Measurements from ENCODE around the gene MFSD6L.
A peak's percentile ranks its signal among the peaks of the same experiment; 100 is the strongest.

The MFSD6L gene

DNA sequence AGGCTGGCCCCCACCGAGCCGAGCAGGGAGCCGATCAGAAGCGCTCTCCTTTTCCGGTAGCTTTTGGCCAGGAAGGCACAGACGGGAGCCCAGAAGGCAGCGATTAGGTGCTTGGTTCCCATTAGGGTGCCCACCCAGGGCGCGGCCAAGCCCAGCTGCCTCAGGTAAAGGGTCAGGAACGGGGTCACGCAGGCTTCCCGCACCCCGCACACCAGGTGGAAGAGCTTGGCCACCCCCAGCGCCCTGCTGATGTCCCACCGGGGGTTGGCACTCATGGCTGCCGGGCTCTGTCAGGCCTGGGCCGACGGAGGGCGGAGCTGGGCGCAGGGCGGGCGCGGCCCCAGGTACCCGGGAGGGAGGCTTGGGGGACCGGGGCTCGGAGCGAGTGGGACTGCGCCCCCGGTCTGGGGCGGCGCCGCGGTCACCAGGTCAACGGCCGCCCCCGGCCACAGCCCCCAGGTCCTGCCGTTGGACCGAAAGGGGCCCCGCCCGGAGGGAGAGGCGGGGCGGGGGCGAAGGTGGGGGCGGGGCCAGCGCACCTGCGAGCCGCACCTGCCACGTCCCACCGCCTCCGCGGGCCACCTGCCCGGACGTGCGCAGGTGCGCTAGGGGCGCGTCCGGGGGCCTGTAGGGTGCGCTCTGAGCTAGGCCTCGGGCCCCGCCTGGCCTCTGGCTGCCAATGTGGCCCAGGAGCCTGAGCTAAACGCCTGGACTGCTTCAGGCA is at the start of gene MFSD6L:
TSS of gene MFSD6L (minus strand) at position 520 of the 724 bp plus-strand sequence. CDS start at position 275, 245 bp downstream.
- no peak for DNase-seq

DNA sequence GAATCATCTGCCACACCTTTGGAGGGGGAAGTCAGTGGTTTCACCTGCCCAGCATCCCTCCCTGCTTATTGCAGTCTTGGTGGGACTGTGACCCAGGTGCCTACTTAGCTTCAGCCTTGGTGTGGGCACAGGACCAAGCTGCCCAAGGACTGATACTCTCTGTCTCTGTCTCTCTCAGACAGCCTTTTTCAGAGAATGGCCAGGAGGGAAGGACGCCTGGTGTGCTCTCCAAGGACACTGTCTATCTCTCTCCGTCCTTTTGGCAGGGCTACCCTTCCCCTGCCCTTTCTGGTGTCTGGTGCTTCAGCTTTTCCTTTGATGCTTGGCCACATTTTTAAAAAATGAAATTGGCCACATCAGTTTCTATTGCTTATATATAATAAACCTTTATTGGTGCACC is 48.7 kb upstream of the MFSD6L start:
- no peak for DNase-seq

DNA sequence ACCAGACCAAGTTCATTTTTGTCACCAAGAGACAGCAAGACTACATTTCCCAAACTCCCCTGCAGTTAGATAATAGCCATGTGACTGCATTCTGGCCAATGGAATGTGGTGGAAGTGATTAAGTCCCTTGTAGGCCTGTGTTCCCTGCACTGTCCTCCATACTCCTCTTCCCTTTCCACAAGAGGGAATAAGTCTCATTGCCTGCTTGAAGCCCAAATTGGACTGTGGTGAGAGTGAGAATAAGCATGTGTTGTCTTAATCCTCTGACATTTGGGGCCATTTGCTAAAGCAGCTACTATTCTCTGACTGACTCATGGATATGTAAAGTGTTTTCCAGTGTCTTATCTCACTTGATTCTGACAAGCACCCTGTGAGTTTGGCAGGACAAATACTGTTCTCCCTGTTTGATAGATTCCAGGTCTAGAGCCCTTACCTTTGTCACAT is 47.6 kb upstream of the MFSD6L start:
- peak; percentile 5 for DNase-seq

- DNase-seq = no peak
Measured at GRCh38 chr17:8844229-8845218, 45.4 kb upstream of the MFSD6L start.

GRCh38 chr17:8843344-8843743 is 44.2 kb upstream of the MFSD6L start:
- no peak for DNase-seq

GRCh38 chr17:8841844-8842243 is 42.7 kb upstream of the MFSD6L start:
- no peak for DNase-seq

GRCh38 chr17:8839410-8839935 is 40.3 kb upstream of the MFSD6L start:
- DNase-seq = no peak

- DNase-seq = no peak
Measured at GRCh38 chr17:8838551-8839095, 39.5 kb upstream of the MFSD6L start.

DNA sequence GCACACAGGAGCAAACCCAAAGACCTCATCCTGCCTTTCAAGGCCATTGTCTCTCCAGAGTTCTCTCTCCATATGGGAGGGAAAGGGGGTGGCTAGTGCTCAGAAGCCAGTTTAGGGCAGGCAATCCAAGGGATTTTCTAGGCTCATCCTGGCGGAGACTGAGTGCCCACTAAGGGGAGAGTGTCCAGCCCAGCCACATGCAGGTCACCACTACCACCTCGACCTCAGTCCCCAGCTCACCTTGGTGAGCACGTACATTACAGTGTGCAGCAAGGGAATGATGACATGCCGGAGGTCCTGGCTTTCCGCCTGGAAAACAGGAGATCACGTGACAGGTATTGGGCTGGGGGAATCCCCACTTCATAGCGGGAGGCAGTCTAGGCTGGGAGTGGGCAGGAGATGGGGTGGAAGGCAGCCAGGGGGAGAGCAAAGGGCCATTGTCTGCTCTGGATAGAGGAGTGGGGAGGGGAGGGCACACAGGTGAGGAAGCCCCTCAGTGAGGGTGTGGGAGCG is 38.5 kb upstream of the MFSD6L start:
- DNase-seq = no peak

DNA sequence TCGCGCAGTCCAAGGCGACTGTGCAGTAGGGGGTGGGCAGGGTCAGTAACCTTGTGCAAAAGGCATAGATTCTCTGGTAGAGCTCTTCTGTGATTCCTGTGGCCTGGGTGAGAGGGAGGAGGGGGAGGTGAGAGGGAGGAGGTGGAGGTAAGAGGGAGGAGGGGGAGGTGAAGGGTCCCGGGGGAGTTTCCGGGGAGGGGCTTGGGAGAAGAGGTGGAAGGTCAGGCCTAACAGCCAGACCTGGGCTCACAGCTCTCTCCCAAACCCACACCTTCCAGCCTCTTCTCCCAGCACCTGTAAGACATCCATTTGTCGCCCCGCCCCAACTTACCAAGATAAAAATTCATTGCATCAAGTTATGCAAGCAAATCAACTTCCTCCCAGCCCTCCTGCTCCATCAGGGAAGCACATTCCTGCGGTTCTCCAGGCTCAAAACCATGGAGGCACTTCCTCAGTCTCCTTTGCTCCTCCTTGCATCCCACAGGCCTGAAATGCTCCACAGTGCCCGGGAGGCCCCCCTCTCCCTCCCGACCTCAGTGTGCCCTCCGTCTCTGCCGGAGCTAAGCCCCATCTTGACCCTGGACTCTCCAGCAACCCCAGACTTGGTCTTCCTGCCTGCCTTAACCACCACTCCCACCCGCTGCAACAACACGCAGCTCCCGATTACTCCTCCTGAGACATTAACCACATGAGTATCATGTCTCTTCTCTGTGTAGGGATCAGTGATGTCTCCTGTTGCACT is 37.8 kb upstream of the MFSD6L start:
- no peak for DNase-seq

DNA sequence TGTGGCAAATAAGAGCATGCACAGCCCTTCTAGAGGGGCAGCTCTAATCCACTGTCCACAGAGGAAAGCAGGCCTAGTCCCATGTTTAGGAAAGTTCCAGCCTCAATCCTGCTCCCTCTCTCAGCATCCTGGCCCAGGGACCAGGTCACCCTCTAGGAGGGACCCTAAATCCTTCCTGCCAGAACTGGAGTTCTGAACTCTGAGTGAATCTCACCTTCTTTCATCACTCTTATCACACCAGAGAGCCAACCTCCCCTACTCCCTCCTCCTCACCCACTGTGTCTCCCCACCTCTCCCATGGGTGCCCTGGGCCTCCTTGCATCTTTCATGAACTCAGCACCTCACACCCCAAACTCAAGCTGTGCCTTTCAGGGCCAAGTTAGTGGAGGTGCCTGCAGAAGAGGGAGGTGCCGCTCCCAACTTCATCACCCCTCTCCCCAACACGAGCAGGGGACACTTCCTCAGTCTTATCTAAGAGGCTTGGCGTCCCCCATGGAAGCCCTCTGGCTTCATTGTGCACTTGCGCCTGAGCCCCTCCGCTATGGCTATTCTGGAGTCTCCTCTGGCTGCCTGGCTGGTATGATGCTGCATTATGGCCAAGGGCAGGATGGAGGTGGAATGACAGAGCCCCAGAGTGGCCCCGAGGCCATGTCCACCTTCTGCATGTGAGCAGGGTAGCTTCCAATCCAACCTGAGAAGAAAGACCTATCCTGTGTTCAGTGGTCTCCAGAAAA is 36.6 kb upstream of the MFSD6L start:
- no peak for DNase-seq

GRCh38 chr17:8835106-8835505 is 35.9 kb upstream of the MFSD6L start:
- DNase-seq = no peak

DNA sequence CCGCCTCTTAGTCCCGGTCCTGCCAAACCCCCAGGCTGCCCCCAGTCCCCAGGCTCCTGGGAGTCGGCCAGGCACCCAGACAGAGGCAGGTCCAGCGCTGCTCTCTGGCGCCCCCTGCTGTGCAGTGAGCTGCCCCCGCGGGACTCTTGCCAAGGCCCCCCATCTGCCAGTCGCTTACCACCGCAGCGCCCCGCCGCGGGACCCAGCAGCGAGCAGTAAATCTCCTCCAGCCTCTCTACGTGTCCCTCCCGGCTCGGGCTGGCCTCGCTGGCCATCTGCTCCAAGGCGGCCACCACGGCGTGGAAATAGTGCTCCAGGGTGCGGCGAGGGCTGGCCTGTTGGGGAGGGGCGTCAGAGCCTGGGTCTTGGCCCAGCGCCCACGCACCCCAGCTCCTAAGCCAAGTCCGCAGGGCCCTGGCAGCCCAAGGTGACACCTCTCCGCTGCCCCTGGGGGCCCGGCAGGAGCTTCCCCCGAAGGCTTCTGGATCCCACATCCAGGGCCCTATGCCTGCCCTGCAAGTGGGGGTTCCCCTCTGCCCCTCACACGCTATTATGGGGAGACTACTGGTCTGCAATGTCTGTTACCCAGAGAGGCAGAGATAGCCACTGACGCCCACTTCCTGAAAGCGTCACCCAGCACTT is 33.7 kb upstream of the MFSD6L start:
- DNase-seq = no peak

DNA sequence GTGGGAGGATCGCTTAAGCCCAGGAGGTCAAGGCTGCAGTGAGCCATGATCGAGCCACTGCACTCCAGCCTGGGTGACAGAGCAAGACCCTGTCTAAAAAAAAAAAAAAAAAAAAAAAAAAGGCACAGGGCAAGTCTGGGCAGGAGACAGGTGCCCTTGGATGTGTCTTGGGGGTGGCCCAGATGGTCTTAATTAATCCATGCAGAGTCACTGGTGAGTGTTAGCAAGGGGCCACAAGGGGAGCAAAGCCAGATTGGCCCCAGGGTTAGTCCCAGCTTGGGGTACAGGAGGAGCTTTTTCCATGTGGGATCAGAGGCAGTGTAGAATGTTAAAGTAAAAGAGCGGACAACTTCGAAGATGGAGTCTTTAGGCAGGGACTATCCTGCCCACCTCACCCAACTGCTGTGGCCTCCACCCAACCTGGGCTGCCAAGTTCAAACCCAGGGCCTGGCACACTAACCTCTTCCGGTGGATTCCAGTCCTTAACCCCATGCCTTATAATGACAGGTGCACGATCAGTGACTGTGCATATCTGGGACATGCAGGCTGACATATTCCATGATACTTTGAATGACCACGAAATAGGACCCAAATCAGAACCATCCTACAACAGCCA is 32.2 kb upstream of the MFSD6L start:
- DNase-seq = no peak

GRCh38 chr17:8830141-8830540 is 31.0 kb upstream of the MFSD6L start:
- no peak for DNase-seq

DNA sequence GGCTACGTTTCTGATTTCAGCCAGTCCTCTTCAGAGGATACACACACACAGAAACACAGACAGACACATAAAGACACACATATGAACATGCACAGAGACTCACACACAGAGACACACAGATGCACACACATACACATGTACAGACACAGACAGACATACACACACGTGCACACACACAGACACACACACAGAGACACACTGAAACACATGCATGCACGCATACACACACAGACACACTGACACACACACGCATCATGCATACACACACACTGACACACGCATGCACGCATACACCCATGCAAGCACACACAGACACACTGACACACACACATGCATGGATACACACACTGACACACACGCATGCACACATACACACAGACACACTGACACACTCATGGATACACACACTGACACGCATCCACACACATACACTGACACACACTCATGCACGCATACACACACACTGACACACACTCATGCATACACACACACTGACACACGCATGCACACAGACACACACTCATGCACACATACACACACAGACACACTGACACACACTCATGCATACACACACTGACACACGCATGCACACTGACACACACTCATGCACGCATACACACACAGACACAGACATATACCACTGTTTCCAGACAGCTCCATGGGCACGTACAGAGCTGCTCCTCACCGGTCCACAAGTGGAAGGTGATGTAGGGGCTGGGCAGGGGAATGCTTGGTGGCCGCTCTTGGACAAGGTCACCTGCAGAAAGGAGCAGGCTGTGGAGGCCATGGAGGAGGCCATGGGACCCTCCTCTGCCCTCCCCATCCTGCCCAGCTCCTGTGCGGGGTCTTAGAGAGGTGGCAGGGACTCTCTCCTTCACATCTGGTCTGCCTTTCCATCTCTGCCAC is 30.1 kb upstream of the MFSD6L start:
- DNase-seq = no peak

DNA sequence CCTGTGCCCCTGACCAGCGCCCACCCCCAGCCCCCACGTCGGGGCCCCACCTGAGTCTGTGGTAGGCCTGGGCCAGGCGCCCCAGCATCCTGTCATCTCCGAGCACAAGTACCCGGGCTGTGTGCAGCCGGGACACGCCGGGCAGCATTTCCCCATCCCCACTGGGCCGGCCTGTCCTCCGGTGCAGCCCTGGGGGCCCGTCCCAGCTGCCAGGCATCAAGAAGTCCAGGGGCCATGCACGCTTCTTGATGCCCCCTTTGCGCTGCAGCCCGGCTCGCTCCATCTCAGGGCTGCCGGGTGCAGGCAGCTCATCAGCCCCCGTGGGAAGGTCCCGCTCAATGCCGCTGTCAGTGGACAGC is 29.3 kb upstream of the MFSD6L start:
- DNase-seq = no peak

- no peak for DNase-seq
Measured at GRCh38 chr17:8826808-8827435, 27.8 kb upstream of the MFSD6L start.

DNA sequence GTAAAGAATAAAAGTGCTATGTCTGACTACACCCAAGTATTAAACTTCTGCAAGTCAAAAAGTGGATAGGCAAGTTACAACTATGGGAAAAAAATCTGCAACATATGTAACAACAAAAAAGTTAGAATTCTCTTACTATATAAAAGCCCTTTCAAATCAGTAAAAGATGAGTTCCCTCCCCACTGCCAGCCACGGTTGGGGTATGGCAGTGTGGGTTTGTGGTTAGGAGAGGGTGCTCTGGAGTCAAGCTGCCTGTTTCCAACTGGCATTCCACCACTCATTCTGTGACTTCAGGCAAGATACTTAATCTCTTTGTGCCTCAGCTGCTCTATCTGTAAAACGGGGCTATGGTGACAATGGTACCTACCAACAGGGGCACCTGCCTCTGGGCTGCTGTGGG is 26.6 kb upstream of the MFSD6L start:
- no peak for DNase-seq

All from amniotic stem cell (primary cell).